ENCODE results near the gene SREBF2.

The SREBF2 gene

GRCh38 chr22:41920271-41920976, 87.5 kb downstream of the SREBF2 start:
- peaks cover 20% of the 10 kb centered on the region for H3K27me3 ChIP-seq (ENCODE audit: low read depth, low read length)
- H3K4me2 ChIP-seq (ENCODE audit: low read length): peak overlapping the region; percentile 99
- H3K27ac ChIP-seq (ENCODE audit: low read length): peak overlapping the region; percentile 70
- no peaks in the 10 kb centered on the region for H4K20me1 ChIP-seq (ENCODE audit: insufficient read depth, low read length)
- no peak for TF ChIP-seq EZH2phosphoT487 (IDR thresholded peaks at IDR 0.05; ENCODE audit: low read depth)
- TF ChIP-seq CTCF (IDR thresholded peaks at IDR 0.05; ENCODE audit: low read depth, low read length): no peak
- no peaks in the 10 kb centered on the region for H3K36me3 ChIP-seq (replicated peaks; ENCODE audit: low read depth, low read length)
- H3K9me3 ChIP-seq (ENCODE audit: insufficient read depth, low read length): no peaks in the 10 kb centered on the region
- peak overlapping the region; percentile 81 for H3K4me3 ChIP-seq (ENCODE audit: low read length)
- no peaks in the 10 kb centered on the region for H3K79me2 ChIP-seq (ENCODE audit: low read length)
- no peak overlapping the region for H2AFZ ChIP-seq (ENCODE audit: low read depth, low read length)
- peaks cover 77% of the 10 kb centered on the region for H3K4me1 ChIP-seq (ENCODE audit: low read length)
- H3K9ac ChIP-seq (ENCODE audit: low read length): peak overlapping the region; percentile 69

- H3K9me3 ChIP-seq (ENCODE audit: insufficient read depth, low read length): no peaks in the 10 kb centered on the region
- H2AFZ ChIP-seq (ENCODE audit: low read depth, low read length): no peak overlapping the region
- H3K4me2 ChIP-seq (ENCODE audit: low read length): peak overlapping the region; percentile 60
- peaks cover 17% of the 10 kb centered on the region for H3K27me3 ChIP-seq (ENCODE audit: low read depth, low read length)
- peaks cover 83% of the 10 kb centered on the region for H3K4me1 ChIP-seq (ENCODE audit: low read length)
- H3K9ac ChIP-seq (ENCODE audit: low read length): peak overlapping the region; percentile 35; the same call in 1 of the 2 replicates
- no peaks in the 10 kb centered on the region for H3K79me2 ChIP-seq (ENCODE audit: low read length)
- peak overlapping the region; percentile 25 for H3K4me3 ChIP-seq (ENCODE audit: low read length)
- H3K27ac ChIP-seq (ENCODE audit: low read length): peak overlapping the region; percentile 79
- TF ChIP-seq CTCF (IDR thresholded peaks at IDR 0.05; ENCODE audit: low read depth, low read length) (no peak), EZH2phosphoT487 (IDR thresholded peaks at IDR 0.05; ENCODE audit: low read depth) (no peak)
- H4K20me1 ChIP-seq (ENCODE audit: insufficient read depth, low read length): no peaks in the 10 kb centered on the region
- H3K36me3 ChIP-seq (replicated peaks; ENCODE audit: low read depth, low read length): no peaks in the 10 kb centered on the region
Measured at GRCh38 chr22:41922328-41922727, 89.4 kb downstream of the SREBF2 start.

- H3K36me3 ChIP-seq (replicated peaks; ENCODE audit: low read depth, low read length): no peaks in the 10 kb centered on the region
- H3K4me1 ChIP-seq (ENCODE audit: low read length): peaks cover 83% of the 10 kb centered on the region
- no peaks in the 10 kb centered on the region for H3K9me3 ChIP-seq (ENCODE audit: insufficient read depth, low read length)
- H3K79me2 ChIP-seq (ENCODE audit: low read length): no peaks in the 10 kb centered on the region
- H3K4me2 ChIP-seq (ENCODE audit: low read length): peak overlapping the region; percentile 60
- TF ChIP-seq CTCF (IDR thresholded peaks at IDR 0.05; ENCODE audit: low read depth, low read length): no peak
- no peak for TF ChIP-seq EZH2phosphoT487 (IDR thresholded peaks at IDR 0.05; ENCODE audit: low read depth)
- H3K27ac ChIP-seq (ENCODE audit: low read length): peak overlapping the region; percentile 79; the same call in 1 of the 2 replicates
- peak overlapping the region; percentile 7; the same call in 1 of the 2 replicates for H3K9ac ChIP-seq (ENCODE audit: low read length)
- peaks cover 13% of the 10 kb centered on the region for H3K27me3 ChIP-seq (ENCODE audit: low read depth, low read length)
- H3K4me3 ChIP-seq (ENCODE audit: low read length): no peak overlapping the region
- H4K20me1 ChIP-seq (ENCODE audit: insufficient read depth, low read length): no peaks in the 10 kb centered on the region
- no peak overlapping the region for H2AFZ ChIP-seq (ENCODE audit: low read depth, low read length)
Measured at GRCh38 chr22:41922940-41923594, 90.2 kb downstream of the SREBF2 start.

GRCh38 chr22:41923595-41924276, 90.8 kb downstream of the SREBF2 start:
- H2AFZ ChIP-seq (ENCODE audit: low read depth, low read length): no peak overlapping the region
- no peak overlapping the region for H3K4me3 ChIP-seq (ENCODE audit: low read length)
- H3K4me1 ChIP-seq (ENCODE audit: low read length): peaks cover 83% of the 10 kb centered on the region
- H3K27ac ChIP-seq (ENCODE audit: low read length): no peak overlapping the region
- H4K20me1 ChIP-seq (ENCODE audit: insufficient read depth, low read length): no peaks in the 10 kb centered on the region
- no peaks in the 10 kb centered on the region for H3K9me3 ChIP-seq (ENCODE audit: insufficient read depth, low read length)
- TF ChIP-seq EZH2phosphoT487 (IDR thresholded peaks at IDR 0.05; ENCODE audit: low read depth) (no peak), CTCF (IDR thresholded peaks at IDR 0.05; ENCODE audit: low read depth, low read length) (no peak)
- H3K27me3 ChIP-seq (ENCODE audit: low read depth, low read length): peaks cover 13% of the 10 kb centered on the region
- no peaks in the 10 kb centered on the region for H3K36me3 ChIP-seq (replicated peaks; ENCODE audit: low read depth, low read length)
- no peaks in the 10 kb centered on the region for H3K79me2 ChIP-seq (ENCODE audit: low read length)
- H3K4me2 ChIP-seq (ENCODE audit: low read length): no peak overlapping the region
- H3K9ac ChIP-seq (ENCODE audit: low read length): no peak overlapping the region
